H9 (cell line): ENCODE data around the gene RBBP4. TPM values are rescaled to one million over a fixed set of nuclear protein-coding genes. Genes with fewer than 3 reads are reported as not detected.
"Not testable (repeated sequence)": the region's sequence is repeated elsewhere in the genome, so short reads cannot be mapped to it uniquely, and the experiment has no call there.

ENCODE experiments used
- DNase-seq: peaks from one replicate; pipeline ENCODE4 v3.0.0-alpha.2; 2017
- H2AFZ ChIP-seq: one replicate; pipeline ENCODE4 v1.6.1; 2013; ENCODE audit warnings: mild to moderate bottlenecking, low read length, control low read depth, moderate library complexity
- H2AK5ac ChIP-seq: 2 replicates; pipeline ENCODE4 v1.6.1; 2013; ENCODE audit warnings: low read length, control low read depth, mixed read lengths; ENCODE audit not compliant: insufficient read length
- H2BK120ac ChIP-seq: one replicate; pipeline ENCODE4 v1.6.1; 2013; ENCODE audit warnings: low read depth, mild to moderate bottlenecking, low read length, control low read depth, inconsistent platforms; ENCODE audit not compliant: poor library complexity, severe bottlenecking
- H2BK12ac ChIP-seq: 2 replicates; pipeline ENCODE4 v1.6.1; 2013; ENCODE audit warnings: low read length, control low read depth, mixed read lengths, low read depth; ENCODE audit not compliant: insufficient read length
- H2BK15ac ChIP-seq: 2 replicates; pipeline ENCODE4 v1.6.1; 2013; ENCODE audit warnings: low read depth, low read length, control low read depth
- H2BK20ac ChIP-seq: one replicate; pipeline ENCODE4 v1.6.1; 2013; ENCODE audit warnings: low read depth, mild to moderate bottlenecking, low read length, control low read depth, inconsistent platforms; ENCODE audit not compliant: poor library complexity, severe bottlenecking
- H2BK5ac ChIP-seq: 2 replicates; pipeline ENCODE4 v1.6.1; 2013; ENCODE audit warnings: low read length, control low read depth, mixed read lengths; ENCODE audit not compliant: insufficient read length
- H3K14ac ChIP-seq: 2 replicates; pipeline ENCODE4 v1.6.1; 2013; ENCODE audit warnings: low read length, control low read depth; ENCODE audit not compliant: insufficient read depth
- H3K18ac ChIP-seq: 2 replicates; pipeline ENCODE4 v1.6.1; 2013; ENCODE audit warnings: low read depth, mild to moderate bottlenecking, mixed read lengths, low read length, control low read depth; ENCODE audit not compliant: insufficient read length
- H3K23ac ChIP-seq: 2 replicates; pipeline ENCODE4 v1.6.1; 2013; ENCODE audit warnings: low read length, control low read depth, mixed read lengths, low read depth; ENCODE audit not compliant: insufficient read length
- H3K23me2 ChIP-seq: 2 replicates; pipeline ENCODE4 v1.6.1; 2013; ENCODE audit warnings: low read depth, mild to moderate bottlenecking, mixed read lengths, low read length, control low read depth; ENCODE audit not compliant: insufficient read length, poor library complexity, severe bottlenecking
- H3K27ac ChIP-seq: 2 replicates; pipeline ENCODE4 v1.5.1; 2013; ENCODE audit warnings: low read length, control low read depth, mixed read lengths, low read depth; ENCODE audit not compliant: insufficient read length
- H3K27me3 ChIP-seq: 2 replicates; pipeline ENCODE4 v1.6.1; 2013; ENCODE audit warnings: low read length, control low read depth, inconsistent platforms; ENCODE audit not compliant: insufficient read depth
- H3K4ac ChIP-seq: 2 replicates; pipeline ENCODE4 v1.6.1; 2013; ENCODE audit warnings: low read depth, mild to moderate bottlenecking, control low read depth, inconsistent platforms, low read length, moderate library complexity
- H3K4me1 ChIP-seq: 2 replicates; pipeline ENCODE4 v1.6.1; 2013; ENCODE audit warnings: low read length, control low read depth, inconsistent platforms; ENCODE audit not compliant: insufficient read depth
- H3K4me2 ChIP-seq: 2 replicates; pipeline ENCODE4 v1.6.1; 2013; ENCODE audit warnings: low read length, control low read depth, mixed read lengths; ENCODE audit not compliant: insufficient read length, insufficient read depth
- H3K56ac ChIP-seq: 2 replicates; pipeline ENCODE4 v1.6.1; 2013; ENCODE audit warnings: low read depth, mild to moderate bottlenecking, mixed read lengths, low read length, control low read depth; ENCODE audit not compliant: insufficient read length
- H3K79me1 ChIP-seq: 2 replicates; pipeline ENCODE4 v1.6.1; 2013; ENCODE audit warnings: low read depth, mild to moderate bottlenecking, moderate library complexity, low read length, control low read depth, inconsistent platforms; ENCODE audit not compliant: insufficient read depth, poor library complexity, severe bottlenecking
- H3K79me2 ChIP-seq: 2 replicates; pipeline ENCODE4 v1.6.1; 2013; ENCODE audit warnings: low read length, control low read depth, inconsistent platforms; ENCODE audit not compliant: insufficient read depth
- H3K9ac ChIP-seq: 2 replicates; pipeline ENCODE4 v1.6.1; 2013; ENCODE audit warnings: low read length, control low read depth, mixed read lengths; ENCODE audit not compliant: insufficient read length; ENCODE audit errors: extremely low read depth
- H3K9me3 ChIP-seq: one replicate; pipeline ENCODE4 v1.6.1; 2013; ENCODE audit warnings: low read depth, low read length, inconsistent platforms; ENCODE audit not compliant: control insufficient read depth
- H3T11ph ChIP-seq: one replicate; pipeline ENCODE4 v1.6.1; 2013; ENCODE audit warnings: mild to moderate bottlenecking, low read length, control low read depth, inconsistent platforms
- H4K20me1 ChIP-seq: one replicate; pipeline ENCODE4 v1.6.1; 2013; ENCODE audit not compliant: control insufficient read depth, insufficient read length, insufficient read depth
- H4K5ac ChIP-seq: 2 replicates; pipeline ENCODE4 v1.6.1; 2013; ENCODE audit warnings: low read depth, mild to moderate bottlenecking, mixed read lengths, low read length, control low read depth; ENCODE audit not compliant: insufficient read length
- H4K8ac ChIP-seq: replicated peaks from 2 replicates; pipeline ENCODE4 v1.6.1; 2013; ENCODE audit warnings: low read length, control low read depth, mixed read lengths, low read depth; ENCODE audit not compliant: insufficient read length
- H4K91ac ChIP-seq: 2 replicates; pipeline ENCODE4 v1.6.1; 2013; ENCODE audit warnings: low read depth, mild to moderate bottlenecking, moderate library complexity, mixed read lengths, low read length, control low read depth; ENCODE audit not compliant: insufficient read length
- H3K27ac Mint-ChIP-seq, 3 experiments: 2 replicates in 2 of 3; 3 replicates in 1 of 3; pipeline ENCODE4 v1.8.0; 2020 to 2021; ENCODE audit warnings: mixed read lengths in 3 of 3, mild to moderate bottlenecking in 1 of 3, moderate library complexity in 1 of 3
- H3K27me3 Mint-ChIP-seq: 2 replicates; pipeline ENCODE4 v1.8.0; 2021; ENCODE audit warnings: low read depth, mild to moderate bottlenecking, moderate library complexity, mixed read lengths
- H3K36me3 Mint-ChIP-seq, 3 experiments: 2 replicates in 2 of 3; 3 replicates in 1 of 3; pipeline ENCODE4 v1.8.0; 2020 to 2021; ENCODE audit warnings: low read depth in 3 of 3, mixed read lengths in 3 of 3; ENCODE audit not compliant: insufficient read depth in 1 of 3
- H3K4me1 Mint-ChIP-seq, 2 experiments: 2 replicates each; pipeline ENCODE4 v1.8.0; 2020; ENCODE audit warnings: mixed read lengths in 2 of 2
- H3K4me3 Mint-ChIP-seq, 2 experiments: 2 replicates in 1 of 2; 3 replicates in 1 of 2; pipeline ENCODE4 v1.8.0; 2020 to 2021; ENCODE audit warnings: mild to moderate bottlenecking in 2 of 2, mixed read lengths in 2 of 2, moderate library complexity in 1 of 2
- H3K9me3 Mint-ChIP-seq, 2 experiments: 2 replicates in 1 of 2; 3 replicates in 1 of 2; pipeline ENCODE4 v1.8.0; 2020; ENCODE audit warnings: mild to moderate bottlenecking in 2 of 2, mixed read lengths in 2 of 2, moderate library complexity in 1 of 2
- CTCF ChIP-seq: fragments of 200-600 bp; sonication (generic); conservative IDR thresholded peaks from 3 replicates; pipeline ENCODE4 v1.8.0; 2021; ENCODE audit warnings: antibody characterized with exemption, mild to moderate bottlenecking
- WGBS: extraction: QIAGEN DNeasy Blood & Tissue Kit; methylation state at CpG from one replicate; pipeline ENCODE4 v1.1.7; 2013; ENCODE audit warnings: missing lambda C conversion rate, low lambda C conversion rate, mixed read lengths; ENCODE audit not compliant: insufficient read length; ENCODE audit errors: extremely low coverage; 5-methylcytosine and 5-hydroxymethylcytosine counted together
- total RNA-seq: library from RNA; stranded (reverse); gene quantifications from 2 replicates; pipeline ENCODE4 v1.2.1, GENCODE V29; 2021

Gene RBBP4
- total RNA-seq, 1 experiment from 2014 or later = 416 TPM

DNA sequence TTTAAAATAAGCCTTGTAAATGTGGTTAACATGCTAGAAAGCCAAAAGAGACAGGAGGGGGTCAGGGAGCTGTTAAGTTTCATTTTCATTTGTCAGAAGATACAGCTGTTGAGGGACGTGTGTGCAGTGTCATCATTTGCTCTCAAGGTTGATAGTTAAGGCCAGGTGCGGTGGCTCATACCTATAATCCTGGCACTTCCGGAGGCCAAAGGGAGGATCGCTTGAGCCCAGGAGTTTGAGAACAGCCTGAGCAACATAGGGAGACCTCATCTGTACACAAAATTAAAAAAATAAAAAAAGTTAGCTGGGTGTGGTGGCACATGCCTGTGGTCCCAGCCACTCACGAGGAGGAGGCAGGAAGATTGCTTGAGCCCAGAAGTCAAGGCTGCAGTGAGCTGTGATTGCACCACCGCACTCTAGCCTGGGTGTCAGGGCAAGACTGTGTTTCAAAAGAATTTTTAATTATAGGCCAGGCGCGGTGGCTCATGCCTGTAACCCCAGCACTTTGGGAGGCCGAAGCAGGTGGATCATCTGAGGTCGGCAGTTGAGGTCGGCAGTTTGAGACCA is 23.3 kb upstream of the RBBP4 start:
- peaks cover 4 to 42% (median 36%) of the 10 kb centered on the region in 3 experiments; a peak in 5 of 7 replicates for H3K36me3 Mint-ChIP-seq
- H3K4me1 Mint-ChIP-seq = peaks cover 6% of the 10 kb centered on the region in 2 experiments
- Histone ChIP-seq H4K91ac (no peak overlapping the region), H4K20me1 (no peaks in the 10 kb centered on the region), H3K14ac (no peak overlapping the region), H3K18ac (no peak overlapping the region), H3K4ac (no peak overlapping the region), H2BK5ac (no peak overlapping the region), H3K27me3 (no peaks in the 10 kb centered on the region), H2BK120ac (no peak overlapping the region), H2BK15ac (no peak overlapping the region), H3K23me2 (no peaks in the 10 kb centered on the region), H3K79me2 (no peaks in the 10 kb centered on the region), H2BK12ac (no peak overlapping the region), H3K9ac (no peak overlapping the region), H3K4me2 (no peak overlapping the region), H3K27ac (no peak overlapping the region), H3K79me1 (peaks cover 3% of the 10 kb centered on the region), H3K9me3 (no peaks in the 10 kb centered on the region), H3K56ac (no peak overlapping the region), H4K8ac (no peak overlapping the region), H2BK20ac (no peak overlapping the region), H4K5ac (no peak overlapping the region), H3K4me1 (no peaks in the 10 kb centered on the region), H2AFZ (no peak overlapping the region), H2AK5ac (no peak overlapping the region), H3T11ph (no peak overlapping the region), H3K23ac (no peak overlapping the region)
- WGBS = no CpG with 5 or more reads among the region's 11 CpGs
- DNase-seq = no peak
- H3K9me3 Mint-ChIP-seq = no peaks in the 10 kb centered on the region
- H3K4me3 Mint-ChIP-seq = no peak overlapping the region
- no peak overlapping the region for H3K27ac Mint-ChIP-seq
- TF ChIP-seq CTCF = no peak
- H3K27me3 Mint-ChIP-seq = no peaks in the 10 kb centered on the region

DNA sequence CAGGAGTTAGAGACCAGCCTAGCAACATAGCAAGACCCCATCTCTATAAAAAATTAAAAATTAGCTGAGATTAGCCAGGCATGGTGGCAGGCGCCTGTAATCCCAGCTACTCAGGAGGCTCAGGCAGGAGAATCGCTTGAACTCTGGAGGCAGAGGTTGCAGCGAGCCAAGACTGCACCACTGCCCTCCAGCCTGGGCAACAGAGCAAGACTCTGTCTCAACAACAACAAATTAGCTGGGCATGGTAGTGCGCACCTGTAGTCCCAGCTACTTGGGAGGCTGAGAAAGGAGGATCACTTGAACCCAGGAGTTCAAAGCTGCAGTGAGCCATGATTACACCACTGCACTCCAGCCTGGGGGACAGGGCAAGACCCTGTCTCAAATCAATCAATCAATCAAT is 20.8 kb upstream of the RBBP4 start:
- DNase-seq, H3K4me3 Mint-ChIP-seq, H3K4me2 ChIP-seq, H3K23me2 ChIP-seq, H4K5ac ChIP-seq, H4K8ac ChIP-seq, H2AFZ ChIP-seq, H3K27me3 Mint-ChIP-seq, H3K27ac ChIP-seq, H3K9ac ChIP-seq, H3K79me1 ChIP-seq, H3K9me3 ChIP-seq, H2BK120ac ChIP-seq, H2BK5ac ChIP-seq, H4K20me1 ChIP-seq, H2AK5ac ChIP-seq, H3K9me3 Mint-ChIP-seq, H4K91ac ChIP-seq, H3K14ac ChIP-seq, H3K4ac ChIP-seq, H3K27me3 ChIP-seq, H3K18ac ChIP-seq, H3K79me2 ChIP-seq, H2BK12ac ChIP-seq, H2BK20ac ChIP-seq, H3K23ac ChIP-seq, H3K4me1 ChIP-seq, H2BK15ac ChIP-seq, H3T11ph ChIP-seq, H3K56ac ChIP-seq: not testable (repeated sequence)
- H3K4me1 Mint-ChIP-seq = peaks cover 19 to 23% of the 10 kb centered on the region in 2 experiments
- peaks cover 2 to 50% (median 32%) of the 10 kb centered on the region in 3 experiments; a peak in 5 of 7 replicates for H3K36me3 Mint-ChIP-seq
- WGBS = no CpG with 5 or more reads among the region's 4 CpGs
- peak overlapping the region in 1 of 3 experiments; percentile 76; a peak in 1 of 7 replicates for H3K27ac Mint-ChIP-seq
